SK-N-MC (cell line): Measurements from ENCODE around the gene C3orf22.

Experiments
- EZH2 ChIP-seq: fragments of 200-600 bp; sonication (generic); IDR thresholded peaks from one replicate; pipeline ENCODE4 v1.6.1; 2017; ENCODE audit warnings: antibody characterized with exemption
- POLR2AphosphoS5 ChIP-seq: IDR thresholded peaks from 2 replicates; pipeline ENCODE4 v1.6.1; 2012; ENCODE audit warnings: mild to moderate bottlenecking, low read depth, low read length, borderline replicate concordance

GRCh38 chr3:126567696-126568438 is 9.1 kb upstream of the C3orf22 start:
- TF ChIP-seq POLR2AphosphoS5 (no peak), EZH2 (no peak)
